K562 (cell line): ENCODE data around the gene SCAMP5. TPM values are rescaled to one million over a fixed set of nuclear protein-coding genes. Genes with fewer than 3 reads are reported as not detected.
A peak's percentile ranks its signal among the peaks of the same experiment; 100 is the strongest.

Experiments used
- ATF3 ChIP-seq, 2 experiments: fragments of 450-650 bp in 1 of 2; sonication (generic) in 1 of 2; formaldehyde crosslinking in 1 of 2; IDR thresholded peaks in 1 of 2; conservative IDR thresholded peaks in 1 of 2; 2 replicates each; pipeline versions ENCODE4 v1.6.1 to v1.8.1; 2016 to 2023; ENCODE audit warnings: mild to moderate bottlenecking in 2 of 2, moderate library complexity in 2 of 2, inconsistent platforms in 1 of 2, missing genetic modification reagents in 1 of 2
- CREBBP ChIP-seq: IDR thresholded peaks from one replicate; pipeline ENCODE4 v1.6.1; 2012; ENCODE audit warnings: low read depth, mild to moderate bottlenecking, control low read depth, inconsistent platforms, low read length
- CTBP1 ChIP-seq: fragments of 450-650 bp; IDR thresholded peaks from 2 replicates; pipeline ENCODE4 v1.6.1; 2016; ENCODE audit warnings: borderline replicate concordance
- EGR1 ChIP-seq: fragments of 450-650 bp; conservative IDR thresholded peaks from 2 replicates; pipeline ENCODE4 v1.6.1; 2017; ENCODE audit warnings: mild to moderate bottlenecking
- ERF ChIP-seq: fragments of 450-650 bp; formaldehyde crosslinking; IDR thresholded peaks from 2 replicates; pipeline ENCODE4 v1.4.0; 2020; ENCODE audit warnings: mild to moderate bottlenecking, mixed read lengths
- GMEB1 ChIP-seq: fragments of 250-450 bp; sonication (Bioruptor Pico); IDR thresholded peaks from 2 replicates; pipeline ENCODE4 v1.4.0; 2020; ENCODE audit warnings: mild to moderate bottlenecking
- JUNB ChIP-seq: fragments of 450-650 bp; formaldehyde crosslinking; conservative IDR thresholded peaks from 2 replicates; pipeline ENCODE4 v1.4.0; 2020; ENCODE audit warnings: mild to moderate bottlenecking
- MTA1 ChIP-seq: fragments of 450-650 bp; IDR thresholded peaks from 2 replicates; pipeline ENCODE4 v1.6.1; 2017; ENCODE audit warnings: borderline replicate concordance
- MTA3 ChIP-seq: fragments of 450-650 bp; formaldehyde crosslinking; IDR thresholded peaks from 2 replicates; pipeline ENCODE4 v1.6.1; 2017; ENCODE audit warnings: mild to moderate bottlenecking, borderline replicate concordance
- NFRKB ChIP-seq: fragments of 450-650 bp; IDR thresholded peaks from 2 replicates; pipeline ENCODE4 v1.6.1; 2016; ENCODE audit warnings: low read depth
- PML ChIP-seq: IDR thresholded peaks from 2 replicates; pipeline ENCODE4 v1.6.1; 2012; ENCODE audit warnings: low read length, inconsistent platforms
- RFX5 ChIP-seq: IDR thresholded peaks from 2 replicates; pipeline ENCODE4 v1.6.1; 2011; ENCODE audit warnings: low read depth, mild to moderate bottlenecking, improper control_type of control experiment, low read length
- RNF219 ChIP-seq: fragments of 250-450 bp; sonication (Bioruptor Pico); IDR thresholded peaks from 2 replicates; pipeline ENCODE4 v1.5.0; 2022; ENCODE audit warnings: mild to moderate bottlenecking
- SAFB ChIP-seq: fragments of 200-400 bp; formaldehyde crosslinking; IDR thresholded peaks from 2 replicates; pipeline ENCODE4 v1.6.1; 2017; ENCODE audit warnings: low read depth, low read length, borderline replicate concordance
- SNIP1 ChIP-seq: fragments of 450-650 bp; IDR thresholded peaks from 2 replicates; pipeline ENCODE4 v1.7.1; 2017; ENCODE audit warnings: low read depth, mild to moderate bottlenecking
- SNRNP70 ChIP-seq: fragments of 200-400 bp; formaldehyde crosslinking; optimal IDR thresholded peaks from 2 replicates; pipeline ENCODE3; 2017; ENCODE audit warnings: low read depth, low read length
- SPI1 ChIP-seq: IDR thresholded peaks from 2 replicates; pipeline ENCODE4 v1.6.1; 2011; ENCODE audit warnings: low read depth, low read length, control low read depth, borderline replicate concordance
- TAF15 ChIP-seq: fragments of 200-400 bp; formaldehyde crosslinking; IDR thresholded peaks from 2 replicates; pipeline ENCODE4 v1.6.1; 2017; ENCODE audit warnings: mild to moderate bottlenecking, low read depth, low read length, moderate library complexity
- TAF7 ChIP-seq: fragments of 450-650 bp; IDR thresholded peaks from 2 replicates; pipeline ENCODE4 v1.6.1; 2016; ENCODE audit warnings: missing genetic modification characterization, missing compliant biosample characterization
- TAF9B ChIP-seq: fragments of 450-650 bp; IDR thresholded peaks from 2 replicates; pipeline ENCODE4 v1.6.1; 2018; ENCODE audit warnings: mild to moderate bottlenecking; ENCODE audit not compliant: partially characterized antibody
- TCF3 ChIP-seq: sonication (generic); formaldehyde crosslinking; IDR thresholded peaks from 2 replicates; pipeline ENCODE4 v1.4.0; 2020; ENCODE audit warnings: mild to moderate bottlenecking, missing genetic modification reagents
- ZFP1 ChIP-seq: fragments of 450-650 bp; formaldehyde crosslinking; IDR thresholded peaks from 2 replicates; pipeline ENCODE4 v1.4.0; 2020; ENCODE audit warnings: mild to moderate bottlenecking, mixed read lengths
- ZNF124 ChIP-seq: sonication (generic); formaldehyde crosslinking; IDR thresholded peaks from 2 replicates; pipeline ENCODE4 v1.8.1; 2022; ENCODE audit warnings: missing genetic modification reagents
- ZNF143 ChIP-seq: sonication (generic); formaldehyde crosslinking; IDR thresholded peaks from 2 replicates; pipeline ENCODE4 v1.9.0; 2022; ENCODE audit warnings: mild to moderate bottlenecking, missing genetic modification reagents
- ZNF57 ChIP-seq: fragments of 450-650 bp; formaldehyde crosslinking; IDR thresholded peaks from 2 replicates; pipeline ENCODE4 v1.4.0; 2020; ENCODE audit warnings: mild to moderate bottlenecking, moderate library complexity
- ZNF75A ChIP-seq: fragments of 450-650 bp; formaldehyde crosslinking; IDR thresholded peaks from 2 replicates; pipeline ENCODE4 v1.4.0; 2020; ENCODE audit warnings: mild to moderate bottlenecking
- ZNF766 ChIP-seq: fragments of 200-800 bp; sonication (Bioruptor generic); conservative IDR thresholded peaks from 2 replicates; pipeline ENCODE4 v1.6.1; 2016; ENCODE audit warnings: missing genetic modification characterization, missing compliant biosample characterization
- polyA plus RNA-seq, 8 experiments: library from polyadenylated mRNA; depleted of rRNA in 4 of 8; stranded (reverse) in 5 of 8; unstranded in 3 of 8; fragments of >200 nt; fragmentation: Nextera tagmentation in 2 of 8; fragmentation: Illumina TruSeq in 1 of 8; extraction: Ambion mirVana in 2 of 8; extraction: Trizol in 1 of 8; gene quantifications; 2 replicates each; pipeline versions ENCODE4 v1.2.1 to v1.2.3, GENCODE V29; 2011 to 2014; ENCODE audit warnings: inconsistent platforms in 1 of 8, missing spikeins in 1 of 8
- total RNA-seq, 7 experiments: library from RNA; depleted of rRNA in 6 of 7; stranded (reverse); fragments of >200 nt in 6 of 7; fragmentation: Illumina TruSeq in 2 of 7; extraction: Trizol in 2 of 7; gene quantifications; 2 replicates each; pipeline versions ENCODE4 v1.2.1 to v1.2.3, GENCODE V29; 2011 to 2021; ENCODE audit warnings: low replicate concordance in 1 of 7

Gene SCAMP5
- total and polyA plus RNA-seq, 9 of the 15 experiments (the other 6 are each of a cell fraction or from before 2014, with no cell fraction given) = 0.09 to 0.29 (median 0.19) TPM; not detected in 5

- TF ChIP-seq TAF7 (tag) (peak; percentile 58; the same call in 1 of the 2 replicates), TAF9B (peak; percentile 78), ZNF124 (CRISPR knock-in tag) (no peak), EGR1 (peak; percentile 39; the same call in 1 of the 2 replicates), CTBP1 (peak; percentile 52; the same call in 1 of the 2 replicates), ZNF75A (no peak), ZNF57 (CRISPR knock-in tag) (no peak), NFRKB (peak; percentile 80), SNIP1 (no peak), SAFB (peak; percentile 72; the same call in 1 of the 2 replicates), SPI1 (no peak), CREBBP (no peak), ERF (CRISPR knock-in tag) (no peak), RFX5 (no peak), PML (peak; percentile 84), SNRNP70 (no peak), MTA3 (peak; percentile 65; the same call in 1 of the 2 replicates), ATF3 (IDR thresholded peaks at IDR 0.05) (no peak), ATF3 (CRISPR knock-in tag; conservative IDR thresholded peaks at IDR 0.05) (0 out of 2 replicates have a peak, but pooled peaks have one; percentile 35), TAF15 (no peak), MTA1 (no peak), GMEB1 (CRISPR knock-in tag) (no peak), ZNF143 (CRISPR knock-in tag) (peak; percentile 93), TCF3 (CRISPR knock-in tag) (peak; percentile 74), ZNF766 (CRISPR knock-in tag) (peak; percentile 82), JUNB (CRISPR knock-in tag) (no peak), RNF219 (CRISPR knock-in tag) (no peak), ZFP1 (CRISPR knock-in tag) (no peak)
These were observed 28.0 kb downstream of the SCAMP5 start, which contains the start of gene PPCDC (continued) for GRCh38 chr15:75023181-75023871.
